IMR-90 (cell line): ENCODE data around the gene NKX2-1. TPM values are rescaled to one million over a fixed set of nuclear protein-coding genes. Genes with fewer than 3 reads are reported as not detected.

ENCODE experiments used
- ATAC-seq: fragments of 200-7000 bp; cut with Tn5 transposase; 2 replicates; pipeline ENCODE4 v1.9.1; 2020; ENCODE audit warnings: low read depth, mild to moderate bottlenecking, moderate library complexity
- BruUV-seq: library from RNA; stranded (reverse); fragments of 400-500 nt; replicated peaks from 2 replicates; lab custom pipeline; 2021; lab: Mats Ljungman, UMichigan
- CTCF ChIA-PET: fragments of 300-600 bp; formaldehyde crosslinking; extraction: SDS; loops from one replicate; lab custom pipeline; 2021; ENCODE audit warnings: antibody characterized with exemption; lab: Yijun Ruan, JAX
- POLR2A ChIA-PET: fragments of 300-600 bp; sonication (Branson Sonifier 250); formaldehyde crosslinking; loops from one replicate; lab custom pipeline; 2022; ENCODE audit warnings: antibody characterized with exemption; ENCODE audit not compliant: unreplicated experiment; lab: Charles Lee
- DNase-seq: peaks from one replicate; pipeline ENCODE4 v3.0.0; 2013
- H2AFZ ChIP-seq: replicated peaks from 2 replicates; pipeline ENCODE3; 2013; ENCODE audit warnings: low read length, mild to moderate bottlenecking; ENCODE audit not compliant: poor library complexity
- H2AK5ac ChIP-seq: 2 replicates; pipeline ENCODE4 v1.6.1; 2013; ENCODE audit warnings: low read depth, low read length, inconsistent platforms
- H2AK9ac ChIP-seq: replicated peaks from 2 replicates; pipeline ENCODE3; 2013; ENCODE audit warnings: mild to moderate bottlenecking, low read depth, low read length, moderate library complexity; ENCODE audit not compliant: poor library complexity
- H2BK120ac ChIP-seq: 2 replicates; pipeline ENCODE4 v1.6.1; 2013; ENCODE audit warnings: low read depth, low read length, inconsistent platforms
- H2BK15ac ChIP-seq: 3 replicates; pipeline ENCODE4 v1.6.1; 2013; ENCODE audit warnings: low read depth, low read length, inconsistent platforms
- H2BK20ac ChIP-seq: 2 replicates; pipeline ENCODE4 v1.6.1; 2013; ENCODE audit warnings: low read depth, mild to moderate bottlenecking, inconsistent platforms, low read length, moderate library complexity
- H2BK5ac ChIP-seq: 2 replicates; pipeline ENCODE4 v1.6.1; 2013; ENCODE audit warnings: mild to moderate bottlenecking, low read depth, low read length, inconsistent platforms; ENCODE audit not compliant: poor library complexity, severe bottlenecking
- H3K14ac ChIP-seq: replicated peaks from 2 replicates; pipeline ENCODE4 v1.6.1; 2013; ENCODE audit warnings: low read depth, low read length, inconsistent platforms
- H3K18ac ChIP-seq: 2 replicates; pipeline ENCODE4 v1.6.1; 2013; ENCODE audit warnings: low read depth, low read length, control low read depth
- H3K23ac ChIP-seq: 2 replicates; pipeline ENCODE4 v1.6.1; 2013; ENCODE audit warnings: low read depth, low read length, inconsistent platforms
- H3K27ac ChIP-seq: 2 replicates; pipeline ENCODE4 v1.5.1; 2013; ENCODE audit warnings: mild to moderate bottlenecking, control low read depth, low read length; ENCODE audit not compliant: insufficient read depth
- H3K27me3 ChIP-seq: 2 replicates; pipeline ENCODE4 v1.6.1; 2013; ENCODE audit warnings: low read length; ENCODE audit not compliant: control insufficient read depth, insufficient read depth
- H3K36me3 ChIP-seq: 2 replicates; pipeline ENCODE4 v1.6.1; 2013; ENCODE audit warnings: low read length, mixed read lengths; ENCODE audit not compliant: control insufficient read depth, insufficient read depth
- H3K4ac ChIP-seq: 2 replicates; pipeline ENCODE4 v1.6.1; 2013; ENCODE audit warnings: low read depth, low read length, inconsistent platforms
- H3K4me1 ChIP-seq: 2 replicates; pipeline ENCODE4 v1.6.1; 2013; ENCODE audit warnings: low read length, mixed read lengths; ENCODE audit not compliant: control insufficient read depth, insufficient read depth
- H3K4me2 ChIP-seq: 2 replicates; pipeline ENCODE4 v1.6.1; 2013; ENCODE audit warnings: low read depth, mild to moderate bottlenecking, control low read depth, low read length, moderate library complexity
- H3K4me3 ChIP-seq: 2 replicates; pipeline ENCODE4 v1.5.1; 2013; ENCODE audit warnings: low read depth, mild to moderate bottlenecking, control low read depth, low read length, moderate library complexity; ENCODE audit not compliant: insufficient read depth
- H3K56ac ChIP-seq: 2 replicates; pipeline ENCODE4 v1.6.1; 2013; ENCODE audit warnings: low read length, inconsistent platforms; ENCODE audit not compliant: insufficient read depth; ENCODE audit errors: extremely low read depth
- H3K79me1 ChIP-seq, 2 experiments: 2 replicates each; pipeline ENCODE4 v1.6.1; 2013; ENCODE audit warnings: low read length in 2 of 2, inconsistent platforms in 1 of 2, low read depth in 1 of 2
- H3K9ac ChIP-seq: 2 replicates; pipeline ENCODE4 v1.6.1; 2013; ENCODE audit warnings: low read depth, low read length, control low read depth
- H3K9me1 ChIP-seq: 2 replicates; pipeline ENCODE4 v1.6.1; 2013; ENCODE audit warnings: low read length, inconsistent platforms; ENCODE audit not compliant: insufficient read depth
- H3K9me3 ChIP-seq: 2 replicates; pipeline ENCODE4 v1.6.1; 2013; ENCODE audit warnings: low read length; ENCODE audit not compliant: control insufficient read depth, insufficient read depth
- H4K20me1 ChIP-seq: 2 replicates; pipeline ENCODE4 v1.6.1; 2013; ENCODE audit warnings: low read length, inconsistent platforms; ENCODE audit not compliant: insufficient read depth
- H4K5ac ChIP-seq: 2 replicates; pipeline ENCODE4 v1.6.1; 2013; ENCODE audit warnings: mild to moderate bottlenecking, low read depth, low read length, control low read depth
- H4K8ac ChIP-seq, 2 experiments: 2 replicates each; pipeline ENCODE4 v1.6.1; 2013; ENCODE audit warnings: low read depth in 2 of 2, low read length in 2 of 2, control low read depth in 1 of 2, inconsistent platforms in 1 of 2
- H4K91ac ChIP-seq: 2 replicates; pipeline ENCODE4 v1.6.1; 2013; ENCODE audit warnings: low read depth, low read length, inconsistent platforms; ENCODE audit not compliant: insufficient read depth
- BHLHE40 ChIP-seq: fragments of 150-350 bp; IDR thresholded peaks from 2 replicates; pipeline ENCODE4 v1.6.1; 2016; ENCODE audit warnings: mild to moderate bottlenecking, low read depth, low read length
- CEBPB ChIP-seq: IDR thresholded peaks from 2 replicates; pipeline ENCODE4 v1.6.1; 2012; ENCODE audit warnings: low read depth, low read length, improper control_type of control experiment
- CHD1 ChIP-seq: IDR thresholded peaks from 2 replicates; pipeline ENCODE4 v1.6.1; 2012; ENCODE audit warnings: low read depth, low read length, improper control_type of control experiment
- ELK1 ChIP-seq: fragments of 150-350 bp; IDR thresholded peaks from 2 replicates; pipeline ENCODE4 v1.6.1; 2016; ENCODE audit warnings: low read depth, mild to moderate bottlenecking, low read length, moderate library complexity, borderline replicate concordance
- MXI1 ChIP-seq: IDR thresholded peaks from 2 replicates; pipeline ENCODE4 v1.6.1; 2012; ENCODE audit warnings: low read depth, mild to moderate bottlenecking, low read length, moderate library complexity, borderline replicate concordance
- NFE2L2 ChIP-seq: fragments of 150-350 bp; IDR thresholded peaks from 2 replicates; pipeline ENCODE4 v1.6.1; 2016; ENCODE audit warnings: low read depth, mild to moderate bottlenecking, low read length
- POLR2A ChIP-seq: IDR thresholded peaks from 2 replicates; pipeline ENCODE4 v1.6.1; 2012; ENCODE audit warnings: mild to moderate bottlenecking, low read depth, low read length
- RAD21 ChIP-seq: IDR thresholded peaks from 2 replicates; pipeline ENCODE4 v1.6.1; 2012; ENCODE audit warnings: low read length, improper control_type of control experiment
- RCOR1 ChIP-seq: IDR thresholded peaks from 2 replicates; pipeline ENCODE4 v1.6.1; 2012; ENCODE audit warnings: mild to moderate bottlenecking, low read length, improper control_type of control experiment; ENCODE audit not compliant: insufficient replicate concordance
- SMC3 ChIP-seq: fragments of 150-350 bp; IDR thresholded peaks from 2 replicates; pipeline ENCODE4 v1.6.1; 2016; ENCODE audit warnings: low read depth, mild to moderate bottlenecking, antibody characterized with exemption, low read length, moderate library complexity
- USF2 ChIP-seq: fragments of 150-350 bp; IDR thresholded peaks from 2 replicates; pipeline ENCODE4 v1.6.1; 2017; ENCODE audit warnings: mild to moderate bottlenecking, antibody characterized with exemption, low read length, low read depth
- WGBS, 2 experiments: methylation state at CpG; one replicate each; pipeline versions ENCODE4 v1.1.5 to v1.1.7; 2013; ENCODE audit warnings: missing lambda C conversion rate in 2 of 2; ENCODE audit not compliant: insufficient read length in 1 of 2; ENCODE audit errors: extremely low coverage in 2 of 2; 5-methylcytosine and 5-hydroxymethylcytosine counted together
- dilution Hi-C: fragments of 300-500 bp; cut with HindIII; formaldehyde crosslinking; loops from one replicate; pipeline ENCODE4 v1.14.3; 2018; ENCODE audit warnings: low sequenced_read_pairs; ENCODE audit not compliant: unreplicated experiment
- in situ Hi-C: fragments of 300-500 bp; cut with MboI; formaldehyde crosslinking; loops from 3 replicates; pipeline ENCODE4 v1.14.3; 2019; ENCODE audit warnings: low sequenced_read_pairs, inconsistent platforms, mixed read lengths
- intact Hi-C: fragments of 100-400 bp; cut with micrococcal nuclease; formaldehyde crosslinking; loops from 2 replicates; pipeline ENCODE4 v1.10.0; 2022
- polyA plus RNA-seq, 3 experiments: library from polyadenylated mRNA; depleted of rRNA; stranded (reverse); fragments of >200 nt; gene quantifications; 2 replicates each; pipeline ENCODE4 v1.2.3, GENCODE V29; 2012; ENCODE audit warnings: low replicate concordance in 1 of 3
- total RNA-seq: library from RNA; depleted of rRNA; stranded (reverse); fragments of >200 nt; gene quantifications from 2 replicates; pipeline ENCODE4 v1.2.3, GENCODE V29; 2012

The NKX2-1 gene
- total and polyA plus RNA-seq, 2 of the 4 experiments (the other 2 are of a cell fraction), result not detected

- intact Hi-C loops, result no loop called here
- Histone ChIP-seq H2AFZ (no peak overlapping the region), H4K91ac (no peak overlapping the region), H2BK120ac (no peak overlapping the region), H3K4ac (no peak overlapping the region), H2BK20ac (no peak overlapping the region), H4K5ac (no peak overlapping the region), H4K8ac (no peak overlapping the region), H3K79me1 (no peaks in the 10 kb centered on the region), H2AK9ac (no peak overlapping the region), H3K27me3 (peaks cover 2% of the 10 kb centered on the region; the same call in 1 of the 2 replicates), H3K27ac (no peak overlapping the region), H3K36me3 (no peaks in the 10 kb centered on the region), H3K14ac (no peak overlapping the region), H3K18ac (no peak overlapping the region), H2AK5ac (no peak overlapping the region), H3K4me1 (no peaks in the 10 kb centered on the region), H3K9me1 (no peaks in the 10 kb centered on the region), H2BK5ac (no peak overlapping the region), H3K9me3 (no peaks in the 10 kb centered on the region), H3K56ac (no peak overlapping the region), H3K23ac (no peak overlapping the region), H2BK15ac (no peak overlapping the region), H3K4me3 (no peak overlapping the region), H3K9ac (no peak overlapping the region), H4K20me1 (no peaks in the 10 kb centered on the region), H3K4me2 (no peak overlapping the region)
- ChIA-PET POLR2A (no interaction called here), CTCF (interaction anchor here (0.6 to 1.0 kb wide), 3 partner anchors 13 to 17 kb away, joined by 3 to 6 read pairs (median 4); no protein-coding TSS in a partner anchor)
- dilution Hi-C loops, result no loop called here
- no CpG with 5 or more reads among the region's 1 CpG for WGBS, 2 experiments
- no TSS peak for BruUV-seq
- ATAC-seq (no peak), DNase-seq (no peak)
- TF ChIP-seq RCOR1 (no peak), MXI1 (no peak), POLR2A (no peak), NFE2L2 (no peak), SMC3 (no peak), ELK1 (no peak), USF2 (no peak), CHD1 (no peak), BHLHE40 (no peak), RAD21 (no peak), CEBPB (no peak)
- in situ Hi-C loops, result no loop called here
These were observed 18.0 kb upstream of the NKX2-1 start for GRCh38 chr14:36538051-36538450.
